Right lobe of liver (tissue), 6 donors: ENCODE results near the gene KCND3. TPM values are rescaled to one million over a fixed set of nuclear protein-coding genes. Genes with fewer than 3 reads are reported as not detected.

Experiments used
- ATAC-seq, 4 donors: fragments of 200-7000 bp; cut with Tn5 transposase; one replicate each; pipeline ENCODE4 v1.9.1; 2020; ENCODE audit warnings: mild to moderate bottlenecking in 4 of 4, moderate library complexity in 4 of 4
- DNase-seq, 3 donors: peaks; one replicate each; pipeline ENCODE4 v3.0.0-alpha.2; 2020
- H3K27ac ChIP-seq, 3 donors: fragments of 200-600 bp; one replicate each; pipeline ENCODE4 v1.8.0; 2022
- H3K27me3 ChIP-seq, 2 donors: fragments of 200-600 bp; one replicate each; pipeline ENCODE4 v1.8.0; 2022
- H3K36me3 ChIP-seq, 4 donors: fragments of 200-600 bp; sonication (generic) in 1 of 4; one replicate each; pipeline versions ENCODE4 v1.5.1 to v1.8.0; 2017 to 2022; ENCODE audit warnings: control low read depth in 1 of 4
- H3K4me1 ChIP-seq, 4 donors: fragments of 200-600 bp; sonication (generic) in 1 of 4; one replicate each; pipeline versions ENCODE4 v1.5.1 to v1.8.0; 2017 to 2022; ENCODE audit warnings: control low read depth in 1 of 4
- H3K4me3 ChIP-seq, 3 donors: fragments of 200-600 bp; one replicate each; pipeline ENCODE4 v1.8.0; 2022
- H3K9me3 ChIP-seq, 4 donors: fragments of 200-600 bp; sonication (generic) in 1 of 4; one replicate each; pipeline versions ENCODE4 v1.5.1 to v1.8.0; 2017 to 2022; ENCODE audit warnings: control low read depth in 1 of 4
- CTCF ChIP-seq, 4 donors: fragments of 200-600 bp in 3 of 4; fragments of 450-650 bp in 1 of 4; IDR thresholded peaks; one replicate each; pipeline versions ENCODE4 v1.5.1 to v1.8.0; 2016 to 2022; ENCODE audit warnings: antibody characterized with exemption in 4 of 4, mild to moderate bottlenecking in 2 of 4
- POLR2A ChIP-seq: fragments of 450-650 bp; IDR thresholded peaks from one replicate; pipeline ENCODE4 v1.6.1; 2017; ENCODE audit warnings: antibody characterized with exemption, mild to moderate bottlenecking
- whole genome bisulfite sequencing: methylation state at CpG from one replicate; pipeline ENCODE4 v1.1.6; 2018; ENCODE audit warnings: low coverage, low lambda C conversion rate; ENCODE audit not compliant: insufficient coverage; ENCODE audit errors: missing lambda C conversion rate; 5-methylcytosine and 5-hydroxymethylcytosine counted together
- intact Hi-C, 2 donors: fragments of 100-400 bp; cut with DNase I; formaldehyde crosslinking; loops; one replicate each; pipeline versions ENCODE4 v1.11.2 to v1.14.1; 2022
- total RNA-seq, 6 experiments: library from RNA; depleted of rRNA in 2 of 6; stranded (reverse); fragments of >200 nt in 2 of 6; fragmentation: NEBNext Ultra II Directional in 3 of 6; extraction: Animal tissue kit (Norgen Biotek cat#: 25700) in 3 of 6; gene quantifications; one replicate each; pipeline versions ENCODE4 v1.1.0 to v1.2.4, GENCODE V29; 2016 to 2023
- donor health status: DM: no; HTN: yes; CAD: no.
- donor health status: DM: no; HTN: no; CAD: no.
- donor health status: DM: no; HTN: no; CAD: no.
- donor health status: DM: no; HTN: yes; CAD: no.
- donor health status: DM: no; HTN: yes; CAD: no.

Gene KCND3
- total RNA-seq, 6 experiments from 2014 or later, result 8.1 to 25.5 (median 16.2) TPM

GRCh38 chr1:111756124-111756513 is 233.3 kb downstream of the KCND3 start:
- H3K4me1 ChIP-seq, result peaks cover 0 to 21% (median 6%) of the 10 kb centered on the region in 4 donors
- WGBS, result under 1% methylated on average over 10 of the region's 35 CpGs
- peak overlapping the region; percentile 68 to 81 (median 72) for H3K4me3 ChIP-seq
- intact Hi-C loops, result no loop called here
- TF ChIP-seq CTCF (IDR thresholded peaks at IDR 0.05) (no peak), POLR2A (no peak)
- peak in 2 of 4 donors; percentile 21 to 22 for ATAC-seq
- no peaks in the 10 kb centered on the region for H3K9me3 ChIP-seq
- peak overlapping the region; percentile 82 to 84 (median 83) for H3K27ac ChIP-seq
- peaks cover 0 to 6% (median 1%) of the 10 kb centered on the region in 4 donors for H3K36me3 ChIP-seq
- H3K27me3 ChIP-seq, result no peaks in the 10 kb centered on the region
- DNase-seq, result no peak

- peak within 1 kb of the TSS; percentile 82 to 84 (median 83) for H3K27ac ChIP-seq
- peaks cover 0 to 3% (median 0%) of the 10 kb centered on the region in 4 donors for H3K36me3 ChIP-seq
- WGBS, result 0% methylated on average over 17 of the region's 67 CpGs
- DNase-seq (peak; percentile 95 to 96 (median 95)), ATAC-seq (peak; percentile 98 to 99 (median 98))
- intact Hi-C loops, result no loop called here
- H3K9me3 ChIP-seq, result no peaks in the 10 kb centered on the region
- TF ChIP-seq CTCF (IDR thresholded peaks at IDR 0.05), result peak; percentile 86 to 95 (median 94)
- TF ChIP-seq POLR2A, result peak; percentile 51
- peak within 1 kb of the TSS; percentile 68 to 81 (median 72) for H3K4me3 ChIP-seq
- no peaks in the 10 kb centered on the region for H3K27me3 ChIP-seq
- H3K4me1 ChIP-seq, result peaks cover 0 to 15% (median 3%) of the 10 kb centered on the region in 4 donors
Measured at GRCh38 chr1:111755331-111756123, 233.9 kb downstream of the KCND3 start, which contains the start of gene DDX20. Gene DDX20, plus strand, starts transcription at chr1:111755901. Its CDS starts 24 bp downstream, at chr1:111755925.

GRCh38 chr1:111754984-111755330 is 234.5 kb downstream of the KCND3 start:
- no peak for TF ChIP-seq CTCF (IDR thresholded peaks at IDR 0.05)
- TF ChIP-seq POLR2A, result no peak
- peaks cover 0 to 12% (median 3%) of the 10 kb centered on the region in 4 donors for H3K4me1 ChIP-seq
- H3K36me3 ChIP-seq, result peaks cover 0 to 3% (median 0%) of the 10 kb centered on the region in 4 donors
- intact Hi-C loops, result no loop called here
- H3K9me3 ChIP-seq, result no peaks in the 10 kb centered on the region
- 3% methylated on average over 7 of the region's 12 CpGs for WGBS
- DNase-seq (peak in 1 of 3 donors; percentile 52), ATAC-seq (peak; percentile 24 to 35 (median 28))
- peak overlapping the region; percentile 82 to 84 (median 83) for H3K27ac ChIP-seq
- no peaks in the 10 kb centered on the region for H3K27me3 ChIP-seq
- H3K4me3 ChIP-seq, result peak overlapping the region; percentile 68 to 81 (median 72)

- no peak for TF ChIP-seq POLR2A
- TF ChIP-seq CTCF (IDR thresholded peaks at IDR 0.05), result no peak
- Histone ChIP-seq H3K27me3 (no peaks in the 10 kb centered on the region), H3K36me3 (no peaks in the 10 kb centered on the region), H3K9me3 (no peaks in the 10 kb centered on the region), H3K27ac (no peak overlapping the region), H3K4me1 (peaks cover 0 to 11% (median 3%) of the 10 kb centered on the region in 4 donors), H3K4me3 (no peak overlapping the region)
- DNase-seq, result no peak
- no peak for ATAC-seq
- WGBS, result 39% methylated on average over 2 of the region's 2 CpGs
- intact Hi-C loops, result no loop called here
Measured at GRCh38 chr1:111751906-111752575, 237.4 kb downstream of the KCND3 start.
